Peyer's patch (tissue), 4 donors: Measurements from ENCODE around the gene ABI2. TPM values are rescaled to one million over a fixed set of nuclear protein-coding genes. Genes with fewer than 3 reads are reported as not detected.
"Not testable (repeated sequence)": the region's sequence is repeated elsewhere in the genome, so short reads cannot be mapped to it uniquely, and the experiment has no call there.

ENCODE experiments used
- DNase-seq, 3 donors: peaks; one replicate each; pipeline ENCODE4 v3.0.0-alpha.2; 2017 to 2019
- H3K27ac ChIP-seq, 4 donors: fragments of 200-600 bp; sonication (generic); one replicate each; pipeline ENCODE4 v1.5.1; 2016 to 2019
- H3K27me3 ChIP-seq, 2 donors: fragments of 200-600 bp; sonication (generic); one replicate each; pipeline ENCODE4 v1.5.1; 2019
- H3K36me3 ChIP-seq, 3 donors: fragments of 200-600 bp; sonication (generic); one replicate each; pipeline ENCODE4 v1.5.1; 2016 to 2019
- H3K4me1 ChIP-seq, 4 donors: fragments of 200-600 bp; sonication (generic); one replicate each; pipeline ENCODE4 v1.5.1; 2016 to 2019
- H3K4me3 ChIP-seq, 4 donors: fragments of 200-600 bp; sonication (generic); 1 replicate in 3 of 4; 2 replicates in 1 of 4; pipeline ENCODE4 v1.5.1; 2016 to 2019; ENCODE audit warnings: mild to moderate bottlenecking in 1 of 4
- H3K9me3 ChIP-seq, 4 donors: fragments of 200-600 bp; sonication (generic); one replicate each; pipeline ENCODE4 v1.5.1; 2016 to 2019; ENCODE audit warnings: mild to moderate bottlenecking in 1 of 4
- CTCF ChIP-seq, 6 experiments: fragments of 450-650 bp in 4 of 6; fragments of 200-600 bp in 2 of 6; sonication (generic) in 1 of 6; IDR thresholded peaks; one replicate each; pipeline ENCODE4 v1.5.1; 2017 to 2019; ENCODE audit warnings: antibody characterized with exemption in 6 of 6, mild to moderate bottlenecking in 3 of 6, moderate library complexity in 1 of 6
- POLR2A ChIP-seq, 2 donors: fragments of 450-650 bp; IDR thresholded peaks; one replicate each; pipeline ENCODE4 v1.5.1; 2017; ENCODE audit warnings: antibody characterized with exemption in 2 of 2, mild to moderate bottlenecking in 2 of 2, moderate library complexity in 2 of 2
- total RNA-seq, 4 donors: library from RNA; depleted of rRNA; stranded (reverse); fragments of >200 nt; gene quantifications; one replicate each; pipeline ENCODE4 v1.1.0, GENCODE V29; 2016

ABI2 gene
- total RNA-seq, 4 donors from 2014 or later = 7.7 to 26.4 (median 13.2) TPM

- H3K36me3 ChIP-seq = no peaks in the 10 kb centered on the region
- H3K4me3 ChIP-seq = no peak overlapping the region
- DNase-seq = no peak
- H3K4me1 ChIP-seq = no peaks in the 10 kb centered on the region
- no peaks in the 10 kb centered on the region for H3K9me3 ChIP-seq
- no peaks in the 10 kb centered on the region for H3K27me3 ChIP-seq
- no peak overlapping the region for H3K27ac ChIP-seq
- TF ChIP-seq POLR2A (IDR thresholded peaks at IDR 0.05) = no peak
- TF ChIP-seq CTCF (IDR thresholded peaks at IDR 0.05) = no peak
Measured at GRCh38 chr2:203360833-203361430, 32.7 kb downstream of the ABI2 start.

GRCh38 chr2:203361495-203361894 is 33.3 kb downstream of the ABI2 start:
- H3K4me3 ChIP-seq = no peak overlapping the region
- no peaks in the 10 kb centered on the region for H3K4me1 ChIP-seq
- no peak for DNase-seq
- TF ChIP-seq CTCF (IDR thresholded peaks at IDR 0.05) (no peak), POLR2A (IDR thresholded peaks at IDR 0.05) (no peak)
- H3K9me3 ChIP-seq = no peaks in the 10 kb centered on the region
- no peak overlapping the region for H3K27ac ChIP-seq
- H3K36me3 ChIP-seq = no peaks in the 10 kb centered on the region
- H3K27me3 ChIP-seq = no peaks in the 10 kb centered on the region

- DNase-seq = no peak
- no peak for TF ChIP-seq CTCF (IDR thresholded peaks at IDR 0.05)
- no peak for TF ChIP-seq POLR2A (IDR thresholded peaks at IDR 0.05)
- no peaks in the 10 kb centered on the region for H3K4me1 ChIP-seq
- H3K9me3 ChIP-seq = no peaks in the 10 kb centered on the region
- H3K27ac ChIP-seq = no peak overlapping the region
- no peaks in the 10 kb centered on the region for H3K36me3 ChIP-seq
- no peaks in the 10 kb centered on the region for H3K27me3 ChIP-seq
- no peak overlapping the region for H3K4me3 ChIP-seq
Measured at GRCh38 chr2:203361922-203362321, 33.7 kb downstream of the ABI2 start.

- no peaks in the 10 kb centered on the region for H3K9me3 ChIP-seq
- no peaks in the 10 kb centered on the region for H3K36me3 ChIP-seq
- no peak overlapping the region for H3K27ac ChIP-seq
- TF ChIP-seq CTCF (IDR thresholded peaks at IDR 0.05) (no peak), POLR2A (IDR thresholded peaks at IDR 0.05) (no peak)
- no peak for DNase-seq
- H3K4me3 ChIP-seq = no peak overlapping the region
- no peaks in the 10 kb centered on the region for H3K4me1 ChIP-seq
- H3K27me3 ChIP-seq = no peaks in the 10 kb centered on the region
Measured at GRCh38 chr2:203366639-203367466, 38.7 kb downstream of the ABI2 start.

GRCh38 chr2:203372706-203373105 is 44.5 kb downstream of the ABI2 start:
- not testable (repeated sequence) for H3K27ac ChIP-seq, H3K9me3 ChIP-seq, H3K27me3 ChIP-seq, H3K4me1 ChIP-seq, DNase-seq, H3K36me3 ChIP-seq, H3K4me3 ChIP-seq

- H3K36me3 ChIP-seq = no peaks in the 10 kb centered on the region
- H3K27me3 ChIP-seq = no peaks in the 10 kb centered on the region
- H3K4me1 ChIP-seq = no peaks in the 10 kb centered on the region
- DNase-seq = no peak
- H3K9me3 ChIP-seq = no peaks in the 10 kb centered on the region
- H3K27ac ChIP-seq = no peak overlapping the region
- TF ChIP-seq POLR2A (IDR thresholded peaks at IDR 0.05) = no peak
- TF ChIP-seq CTCF (IDR thresholded peaks at IDR 0.05) = no peak
- H3K4me3 ChIP-seq = no peak overlapping the region
Measured at GRCh38 chr2:203376173-203376572, 48.0 kb downstream of the ABI2 start.
